HepG2 (cell line): ENCODE results near the gene BRCA1. TPM values are rescaled to one million over a fixed set of nuclear protein-coding genes. Genes with fewer than 3 reads are reported as not detected.

Source experiments
- ASH2L ChIP-seq: fragments of 300-600, 200-600 bp; sonication (generic); IDR thresholded peaks from 2 replicates; pipeline ENCODE4 v1.7.0; 2017; ENCODE audit warnings: low read depth, mild to moderate bottlenecking, moderate library complexity, mixed read lengths, low read length; ENCODE audit not compliant: insufficient read length
- CREBL2 ChIP-seq: sonication (generic); formaldehyde crosslinking; IDR thresholded peaks from 2 replicates; pipeline ENCODE4 v1.8.1; 2023; ENCODE audit warnings: missing genetic modification reagents, mild to moderate bottlenecking, borderline replicate concordance
- ELF1 ChIP-seq: sonication (generic); formaldehyde crosslinking; IDR thresholded peaks from 2 replicates; pipeline ENCODE4 v1.4.0; 2020; ENCODE audit warnings: missing genetic modification reagents
- FOXJ3 ChIP-seq: sonication (generic); formaldehyde crosslinking; IDR thresholded peaks from 2 replicates; pipeline ENCODE4 v1.4.0; 2020; ENCODE audit warnings: missing genetic modification reagents, mild to moderate bottlenecking, borderline replicate concordance
- FOXM1 ChIP-seq: sonication (generic); formaldehyde crosslinking; IDR thresholded peaks from 2 replicates; pipeline ENCODE4 v1.5.0; 2020; ENCODE audit warnings: missing genetic modification reagents
- HMG20B ChIP-seq: conservative IDR thresholded peaks from 2 replicates; pipeline ENCODE4 v1.6.1; 2016; ENCODE audit warnings: missing genetic modification reagents, missing compliant biosample characterization
- ISL2 ChIP-seq: sonication (generic); formaldehyde crosslinking; IDR thresholded peaks from 2 replicates; pipeline ENCODE4 v1.5.0; 2020; ENCODE audit warnings: missing genetic modification reagents
- KDM5B ChIP-seq: sonication (generic); formaldehyde crosslinking; IDR thresholded peaks from 2 replicates; pipeline ENCODE4 v1.4.0; 2020; ENCODE audit warnings: missing genetic modification reagents, mild to moderate bottlenecking, borderline replicate concordance
- KMT2B ChIP-seq: IDR thresholded peaks from 2 replicates; pipeline ENCODE4 v1.6.1; 2016; ENCODE audit warnings: missing genetic modification reagents, missing compliant biosample characterization
- MEIS1 ChIP-seq: sonication (generic); formaldehyde crosslinking; IDR thresholded peaks from 2 replicates; pipeline ENCODE4 v1.9.0; 2021; ENCODE audit warnings: mild to moderate bottlenecking, missing genetic modification reagents, moderate library complexity, borderline replicate concordance
- MIER3 ChIP-seq: IDR thresholded peaks from 2 replicates; pipeline ENCODE4 v1.6.1; 2016; ENCODE audit warnings: missing compliant biosample characterization, borderline replicate concordance
- PATZ1 ChIP-seq: sonication (generic); formaldehyde crosslinking; IDR thresholded peaks from 2 replicates; pipeline ENCODE4 v1.4.0; 2020; ENCODE audit warnings: missing genetic modification reagents
- PRDM10 ChIP-seq: sonication (generic); formaldehyde crosslinking; IDR thresholded peaks from 2 replicates; pipeline ENCODE4 v1.4.0; 2020; ENCODE audit warnings: low read depth, missing genetic modification reagents
- RCOR2 ChIP-seq: IDR thresholded peaks from 2 replicates; pipeline ENCODE4 v1.6.1; 2016; ENCODE audit warnings: missing biosample characterization, missing genetic modification reagents
- TGIF2 ChIP-seq: IDR thresholded peaks from 2 replicates; pipeline ENCODE4 v1.6.1; 2016; ENCODE audit warnings: control low read depth, missing compliant biosample characterization
- ZBTB33 ChIP-seq: sonication (generic); formaldehyde crosslinking; IDR thresholded peaks from 2 replicates; pipeline ENCODE4 v1.4.0; 2020; ENCODE audit warnings: missing genetic modification reagents
- ZNF354B ChIP-seq: sonication (generic); formaldehyde crosslinking; IDR thresholded peaks from 2 replicates; pipeline ENCODE4 v1.8.0; 2022; ENCODE audit warnings: mild to moderate bottlenecking, missing genetic modification reagents
- ZNF574 ChIP-seq: sonication (generic); formaldehyde crosslinking; IDR thresholded peaks from 2 replicates; pipeline ENCODE4 v1.4.0; 2020; ENCODE audit warnings: missing genetic modification reagents
- polyA plus RNA-seq, 8 experiments: library from polyadenylated mRNA; depleted of rRNA in 3 of 8; stranded (reverse) in 7 of 8; unstranded in 1 of 8; fragments of >200 nt; fragmentation: Illumina TruSeq in 4 of 8; extraction: Trizol in 4 of 8; gene quantifications; 2 replicates each; pipeline versions ENCODE4 v1.2.1 to v1.2.3, GENCODE V29; 2011 to 2016; ENCODE audit warnings: low read depth in 4 of 8, missing spikeins in 1 of 8, mixed read lengths in 1 of 8; ENCODE audit not compliant: insufficient read depth in 1 of 8
- total RNA-seq, 5 experiments: library from RNA; depleted of rRNA; stranded (reverse); fragments of >200 nt; fragmentation: Illumina TruSeq; extraction: Trizol; gene quantifications; 2 replicates each; pipeline ENCODE4 v1.2.3, GENCODE V29; 2016; ENCODE audit warnings: low read depth in 1 of 5

BRCA1 gene
- total and polyA plus RNA-seq, 2 of the 13 experiments (the other 11 are each of a cell fraction or from before 2014, with no cell fraction given), result 13.3 to 37.5 TPM

- TF ChIP-seq ZNF574, result peak; percentile 17; the same call in 1 of the 2 replicates
- TF ChIP-seq FOXJ3 (CRISPR knock-in tag), result peak; percentile 12; the same call in 1 of the 2 replicates
- TF ChIP-seq ISL2 (CRISPR knock-in tag), result peak; percentile 37; the same call in 1 of the 2 replicates
- no peak for TF ChIP-seq FOXM1 (CRISPR knock-in tag)
- TF ChIP-seq TGIF2, result peak; percentile 55
- 0 out of 2 replicates have a peak, but pooled peaks have one; percentile 43 for TF ChIP-seq KMT2B (CRISPR knock-in tag)
- peak; percentile 81 for TF ChIP-seq PRDM10 (CRISPR knock-in tag)
- peak; percentile 70; the same call in 1 of the 2 replicates for TF ChIP-seq MEIS1 (CRISPR knock-in tag)
- peak; percentile 75; the same call in 1 of the 2 replicates for TF ChIP-seq MIER3
- peak; percentile 82 for TF ChIP-seq PATZ1 (CRISPR knock-in tag)
- peak; percentile 61; the same call in 1 of the 2 replicates for TF ChIP-seq RCOR2 (CRISPR knock-in tag)
- no peak for TF ChIP-seq ELF1 (CRISPR knock-in tag)
- no peak for TF ChIP-seq CREBL2 (CRISPR knock-in tag)
- no peak for TF ChIP-seq ZNF354B (CRISPR knock-in tag)
- 0 out of 2 replicates have a peak, but pooled peaks have one; percentile 25 for TF ChIP-seq ZBTB33 (CRISPR knock-in tag)
- TF ChIP-seq ASH2L, result peak; percentile 93
- peak; percentile 61; the same call in 1 of the 2 replicates for TF ChIP-seq HMG20B (CRISPR knock-in tag)
- no peak for TF ChIP-seq KDM5B (CRISPR knock-in tag)
These were observed 114.4 kb downstream of the BRCA1 start (continued) for GRCh38 chr17:43010667-43011308.
